GM18508 (cell line): Measurements from ENCODE around the gene ARRDC1.

ENCODE experiments used
- ATAC-seq: cut with Tn5 transposase; IDR thresholded peaks from one replicate; pipeline ENCODE4 v1.9.1; 2021; ENCODE audit warnings: moderate number of reproducible peaks; ENCODE audit not compliant: insufficient read depth, unreplicated experiment

Gene ARRDC1

DNA sequence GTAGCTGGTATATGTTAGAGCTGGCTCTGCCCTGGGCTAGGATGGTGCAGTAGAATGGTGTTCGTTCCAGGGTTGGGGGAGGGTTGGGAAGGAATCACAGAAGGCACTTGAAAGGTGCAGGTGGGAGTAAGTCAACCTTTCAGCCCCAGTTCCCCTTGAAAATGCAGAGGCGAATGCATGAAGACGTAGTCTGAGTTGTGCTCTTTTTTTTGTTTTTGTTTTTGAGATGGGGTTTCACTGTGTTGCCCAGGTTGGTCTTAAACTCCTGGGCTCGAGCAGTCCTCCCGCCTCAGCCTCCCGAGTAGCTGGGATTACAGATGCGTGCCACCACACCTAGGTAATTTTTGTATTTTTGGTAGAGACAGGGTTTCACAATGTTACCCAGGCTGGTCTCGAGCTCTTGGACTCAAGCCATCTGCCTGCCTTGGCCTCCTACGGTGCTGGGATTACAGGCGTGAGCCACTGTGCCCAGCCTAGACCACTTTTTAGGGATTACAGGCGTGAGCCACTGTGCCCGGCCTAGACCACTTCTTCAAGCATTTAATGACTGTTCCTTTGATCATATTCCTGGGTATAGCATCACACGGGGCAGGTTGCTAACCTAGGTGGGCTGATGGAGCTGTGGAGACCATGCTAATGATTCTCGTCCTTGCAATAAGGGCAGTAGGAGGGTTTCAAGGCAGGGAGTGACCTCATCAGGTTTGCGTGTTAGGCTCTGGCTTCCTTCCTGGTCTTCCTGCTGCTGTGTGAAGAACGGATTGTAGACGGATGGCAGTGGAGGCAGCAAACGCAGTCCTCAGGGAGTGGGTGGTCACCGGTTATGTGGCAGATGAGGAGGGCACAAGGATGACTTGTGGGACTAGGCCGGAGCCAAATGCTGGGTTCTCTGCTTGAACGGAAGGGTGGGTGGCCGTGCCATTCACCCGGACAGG is 27.0 kb downstream of the ARRDC1 start:
- ATAC-seq = no peak

DNA sequence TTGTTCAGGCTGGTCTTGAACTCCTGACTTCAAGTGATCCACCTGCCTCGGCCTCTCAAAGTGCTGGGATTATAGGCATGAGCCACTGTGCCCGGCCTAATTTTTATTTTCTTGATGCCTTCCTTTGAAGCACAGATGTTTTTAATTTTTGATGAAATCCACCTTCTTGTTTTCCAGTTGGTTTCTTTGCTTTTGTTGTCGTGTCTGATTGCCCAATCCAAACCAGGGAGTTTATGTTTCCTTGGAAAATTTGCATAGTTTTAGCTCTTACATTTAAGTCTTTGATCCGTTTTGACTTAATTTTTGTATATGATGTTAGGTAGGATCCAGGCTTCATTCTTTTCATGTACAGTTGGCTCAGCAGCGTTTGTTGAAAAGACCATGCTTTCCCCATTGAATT is 28.5 kb downstream of the ARRDC1 start:
- no peak for ATAC-seq

DNA sequence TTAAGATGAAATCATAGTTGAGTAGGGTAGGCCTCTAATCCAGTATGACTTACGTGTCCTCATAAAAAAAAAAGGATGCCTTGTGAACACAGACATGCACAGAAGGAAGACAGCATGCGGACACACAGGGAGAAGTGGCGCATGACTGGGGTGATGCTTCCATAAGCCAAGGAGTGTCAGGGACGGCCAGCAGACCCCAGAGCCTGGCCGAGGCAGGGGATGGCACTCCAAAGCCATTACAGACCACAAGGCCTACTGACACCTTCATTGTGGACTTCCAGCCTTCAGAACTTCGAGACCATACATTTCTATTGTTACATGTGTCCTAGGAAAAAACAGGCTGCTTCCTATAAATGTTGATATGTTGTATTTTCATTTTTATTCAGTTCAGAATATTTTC is 33.2 kb downstream of the ARRDC1 start:
- ATAC-seq = no peak

DNA sequence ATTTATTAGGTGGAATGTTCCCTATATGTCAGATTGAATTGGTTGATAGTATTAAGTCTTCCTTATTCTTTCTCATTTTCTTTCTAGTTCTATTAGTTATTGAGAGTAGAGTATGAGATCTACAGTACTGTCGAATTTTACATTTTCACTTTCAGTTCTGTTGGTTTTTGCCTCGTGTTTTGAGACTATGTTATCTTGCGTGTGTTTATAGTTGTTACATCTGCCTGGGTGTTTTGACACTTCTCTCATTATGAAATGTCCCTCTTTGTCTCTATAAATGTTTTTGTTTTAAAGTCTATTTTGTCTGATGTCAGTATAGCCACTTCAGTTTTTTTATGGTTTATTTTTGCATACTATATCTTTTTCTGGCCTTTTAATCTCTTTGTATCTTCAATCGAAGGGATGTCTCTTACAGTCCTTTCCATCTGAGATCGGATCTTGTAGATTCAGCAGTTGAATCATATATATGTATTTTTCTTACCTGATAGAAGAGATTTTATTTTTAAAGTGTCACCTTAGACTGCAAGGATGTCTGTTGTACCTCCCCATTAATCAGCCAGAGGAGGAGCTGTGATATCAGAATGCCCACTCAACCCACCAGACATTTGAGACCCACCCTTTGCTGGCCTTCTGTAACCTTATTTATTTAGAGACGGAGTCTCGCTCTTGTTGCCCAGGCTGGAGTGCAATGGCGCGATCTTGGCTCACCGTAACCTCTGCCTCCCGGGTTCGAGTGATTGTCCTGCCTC is 34.0 kb downstream of the ARRDC1 start:
- peak; percentile 48 for ATAC-seq

DNA sequence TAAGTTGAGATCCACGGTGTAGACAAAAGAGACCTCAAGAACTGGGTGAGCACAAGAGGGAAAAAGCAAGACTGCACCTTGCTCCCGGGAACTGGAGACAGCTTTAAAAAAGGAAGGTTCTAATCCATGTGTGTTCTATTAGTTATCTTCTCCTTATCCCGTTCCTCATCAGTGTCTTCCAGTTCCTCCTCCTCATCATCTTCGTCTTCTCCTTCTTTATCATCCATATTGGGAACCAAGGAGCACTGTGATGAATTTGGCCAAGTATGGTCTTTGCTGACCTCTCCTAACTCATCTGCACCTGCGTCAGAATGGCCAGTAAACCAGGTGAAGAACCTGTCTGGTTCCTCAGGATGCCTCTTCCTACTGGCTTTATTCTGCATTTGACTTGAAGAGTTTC is 35.4 kb downstream of the ARRDC1 start:
- ATAC-seq = no peak

DNA sequence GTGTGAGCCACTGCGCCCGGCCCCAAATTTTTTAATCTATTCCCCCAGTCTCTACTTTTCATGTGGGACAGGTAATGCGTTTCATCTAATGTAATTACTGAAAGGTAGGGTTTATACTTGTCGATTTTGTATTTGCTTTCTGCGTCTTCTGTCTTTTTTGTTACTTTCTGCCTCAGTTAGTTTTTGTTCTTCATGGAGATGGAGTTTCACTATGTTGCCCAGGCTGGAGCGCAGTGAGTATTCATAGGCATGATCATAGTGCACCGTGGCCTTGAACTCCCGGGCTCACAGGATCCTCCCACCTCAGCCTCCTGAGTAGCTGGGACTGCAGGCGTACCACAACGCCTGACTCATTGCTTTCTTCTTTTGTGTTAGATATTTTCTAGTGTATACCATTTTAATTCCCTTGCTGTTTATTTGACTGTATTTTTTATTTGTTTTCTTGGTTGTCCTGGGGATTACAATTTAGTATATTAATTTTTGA is 36.7 kb downstream of the ARRDC1 start:
- no peak for ATAC-seq

DNA sequence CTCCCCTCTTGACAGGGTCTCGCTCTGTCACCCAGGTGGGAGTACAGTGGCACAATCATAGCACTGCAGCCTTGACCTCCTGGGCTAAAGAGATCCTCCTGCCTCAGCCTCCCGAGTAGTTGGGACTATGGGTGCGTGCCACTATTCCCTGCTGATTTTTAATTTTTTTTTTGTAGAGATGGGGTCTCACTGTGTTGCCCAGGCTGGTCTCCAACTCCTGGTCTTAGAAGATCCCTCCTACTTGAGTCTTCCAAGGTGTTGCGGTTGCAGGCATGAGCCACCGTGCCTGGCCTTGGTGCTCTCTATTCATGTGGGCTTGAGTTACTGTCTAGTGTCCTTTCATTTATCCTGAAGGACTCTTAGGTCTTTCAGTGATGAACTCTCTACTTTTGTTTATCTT is 37.4 kb downstream of the ARRDC1 start:
- no peak for ATAC-seq

DNA sequence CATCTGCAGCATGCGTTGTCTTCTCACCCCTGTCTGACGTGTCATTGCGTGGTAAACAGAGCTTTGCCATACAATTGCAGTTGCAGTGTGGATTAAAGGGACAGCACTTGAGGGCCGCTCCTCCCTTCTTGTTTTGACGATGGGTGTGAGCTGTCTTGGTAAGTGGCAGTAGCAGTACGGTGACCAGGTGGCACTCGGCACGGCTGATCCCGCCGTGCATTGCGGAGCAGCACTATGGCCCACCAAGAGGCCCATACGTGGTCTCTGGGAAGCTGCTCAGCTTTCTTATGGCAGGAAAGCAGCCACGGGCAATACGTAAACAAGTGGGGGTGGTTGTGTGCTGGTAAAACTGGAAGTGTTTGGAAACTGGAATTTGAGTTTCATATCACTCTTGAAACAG is 38.4 kb downstream of the ARRDC1 start:
- ATAC-seq = no peak

DNA sequence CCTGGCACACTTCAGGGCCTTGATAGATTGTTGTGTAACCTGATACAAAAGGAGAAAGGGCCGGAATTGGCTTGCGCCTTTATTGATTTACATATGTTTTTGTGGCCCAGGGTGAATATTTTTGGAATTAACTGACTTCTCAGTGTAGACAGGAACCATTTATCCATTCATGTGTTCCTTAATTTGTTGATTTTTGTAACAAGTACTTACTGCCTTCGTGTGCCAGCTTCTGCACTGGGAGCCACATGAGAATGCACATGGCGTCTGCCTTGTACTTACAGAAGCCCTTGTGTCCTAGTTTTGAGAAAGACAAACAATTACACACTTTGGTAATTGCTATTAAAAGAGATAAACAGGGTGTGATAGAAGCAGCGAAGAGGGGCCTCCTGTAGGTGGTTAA is 39.7 kb downstream of the ARRDC1 start:
- ATAC-seq = no peak

DNA sequence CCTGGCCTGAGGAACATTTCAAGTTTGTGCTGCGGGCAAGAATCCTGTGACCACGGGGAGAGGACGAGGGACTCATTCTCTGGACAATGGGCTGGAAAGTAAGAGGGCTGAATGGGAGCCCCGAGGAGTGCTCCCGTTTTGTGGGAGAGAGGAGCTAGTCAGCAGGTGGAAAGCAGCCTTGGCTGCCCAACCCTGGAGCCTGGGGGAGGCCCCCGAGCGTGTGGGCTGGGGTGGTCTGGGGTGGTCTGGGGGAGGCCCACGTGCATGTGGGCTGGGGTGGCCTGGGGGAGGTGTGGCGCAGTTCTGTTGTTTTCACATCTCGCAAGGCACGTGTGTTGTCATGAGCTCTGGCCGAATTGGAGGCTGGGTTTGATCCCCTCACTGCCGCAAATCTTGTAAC is 40.9 kb downstream of the ARRDC1 start:
- ATAC-seq = no peak

DNA sequence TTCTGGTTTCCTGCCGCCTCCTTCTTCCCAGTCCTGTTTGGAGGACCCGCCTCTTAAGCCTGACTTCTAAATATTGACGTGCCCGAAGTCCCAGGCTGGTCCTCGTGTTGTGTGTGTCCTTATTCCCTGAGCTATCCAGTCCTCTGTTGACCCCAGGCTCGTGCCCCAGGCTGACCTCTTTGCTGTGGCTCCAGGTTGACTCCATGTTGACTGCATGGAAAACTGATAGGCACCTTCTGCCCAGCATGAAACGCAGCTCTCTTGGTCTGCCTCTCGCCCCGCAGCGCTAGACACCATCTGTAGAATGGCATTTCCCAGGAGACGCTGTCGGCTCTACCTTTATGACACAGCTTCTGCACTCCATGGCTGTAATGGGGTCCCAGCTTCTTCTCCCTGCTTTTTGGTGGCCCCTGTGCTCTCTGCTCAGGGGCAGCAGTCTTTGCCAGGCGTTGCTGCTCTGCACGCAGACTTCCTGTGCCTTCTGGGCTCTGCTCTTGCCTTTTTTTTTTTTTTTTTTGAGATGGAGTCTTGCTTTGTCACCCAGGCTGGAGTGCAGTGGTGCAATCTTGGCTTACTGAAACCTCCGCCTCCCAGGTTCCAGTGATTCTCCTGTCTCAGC is 41.7 kb downstream of the ARRDC1 start:
- no peak for ATAC-seq

DNA sequence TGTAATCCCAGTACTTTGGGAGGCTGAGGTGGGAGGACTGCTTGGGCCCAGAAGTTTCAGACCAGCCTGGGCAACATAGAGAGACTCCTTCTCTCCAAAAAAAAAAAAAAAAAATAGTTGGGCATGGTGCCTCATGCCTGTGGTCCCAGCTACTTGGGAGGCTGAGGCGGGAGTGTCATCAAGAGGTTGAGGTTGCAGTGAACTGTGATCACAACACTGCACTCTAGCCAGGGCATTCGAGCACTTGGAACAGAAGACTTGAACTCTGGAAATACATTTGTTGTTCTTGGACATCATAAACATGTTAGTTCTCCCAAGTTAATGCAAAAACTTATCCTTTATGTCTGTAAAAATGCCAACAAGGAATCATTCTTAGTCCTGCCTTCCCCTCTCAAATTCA is 42.9 kb downstream of the ARRDC1 start:
- ATAC-seq = no peak

DNA sequence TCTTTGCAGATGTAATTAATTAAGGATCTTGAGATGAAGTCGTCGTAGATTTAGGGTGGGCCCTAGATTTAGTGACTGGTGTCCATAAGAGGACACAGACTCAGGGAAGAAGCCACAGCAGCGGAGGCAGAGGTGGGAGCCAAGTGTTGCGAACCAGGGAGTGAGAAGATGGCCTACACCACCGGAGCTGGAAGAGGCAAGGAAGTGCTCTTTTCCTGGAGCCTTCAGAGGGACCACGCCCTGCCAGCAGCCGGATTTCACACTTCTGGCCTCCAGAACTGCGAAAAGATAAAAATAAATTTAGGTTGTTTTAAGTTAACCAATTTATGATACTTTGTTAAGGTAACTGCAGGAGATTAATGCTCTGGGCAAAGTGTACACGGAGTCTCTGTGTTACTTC is 44.1 kb downstream of the ARRDC1 start:
- ATAC-seq = no peak

DNA sequence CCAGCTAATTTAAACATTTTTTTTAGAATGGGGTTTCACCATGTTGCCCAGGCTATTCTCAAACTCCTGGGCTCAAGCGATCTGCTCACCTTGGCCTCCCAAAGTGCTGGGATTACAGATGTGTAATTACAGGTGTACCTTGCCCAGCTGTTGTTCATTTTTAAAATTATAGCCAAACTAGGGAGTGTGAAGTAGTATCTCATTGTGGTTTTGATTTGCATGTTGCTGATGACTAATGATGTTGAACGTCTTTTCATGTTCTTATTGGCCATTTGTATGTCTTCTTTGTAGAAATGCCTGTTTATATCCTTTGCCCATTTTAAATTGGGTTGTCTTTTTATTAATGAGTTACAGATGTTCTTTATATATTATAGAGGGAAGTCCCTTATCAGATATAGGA is 44.8 kb downstream of the ARRDC1 start:
- ATAC-seq = no peak

DNA sequence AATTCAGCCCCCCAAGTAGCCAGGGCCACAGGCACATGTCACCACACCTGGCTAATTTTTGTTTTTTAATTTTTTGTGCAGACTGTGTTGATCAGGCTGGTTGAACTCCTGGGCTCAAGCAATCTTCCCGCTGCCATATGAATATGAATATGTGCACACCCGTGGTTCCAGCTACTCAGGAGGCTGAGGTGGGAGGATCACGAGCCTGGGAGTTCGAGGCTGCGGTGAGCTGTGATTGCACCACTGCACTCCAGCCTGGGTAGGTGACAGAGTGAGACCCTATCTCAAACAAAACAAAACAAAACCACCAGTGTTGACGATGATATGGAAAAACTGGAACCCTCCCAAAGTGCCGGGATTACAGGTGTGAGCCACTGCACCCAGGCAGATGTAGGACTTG is 45.3 kb downstream of the ARRDC1 start:
- ATAC-seq = no peak

DNA sequence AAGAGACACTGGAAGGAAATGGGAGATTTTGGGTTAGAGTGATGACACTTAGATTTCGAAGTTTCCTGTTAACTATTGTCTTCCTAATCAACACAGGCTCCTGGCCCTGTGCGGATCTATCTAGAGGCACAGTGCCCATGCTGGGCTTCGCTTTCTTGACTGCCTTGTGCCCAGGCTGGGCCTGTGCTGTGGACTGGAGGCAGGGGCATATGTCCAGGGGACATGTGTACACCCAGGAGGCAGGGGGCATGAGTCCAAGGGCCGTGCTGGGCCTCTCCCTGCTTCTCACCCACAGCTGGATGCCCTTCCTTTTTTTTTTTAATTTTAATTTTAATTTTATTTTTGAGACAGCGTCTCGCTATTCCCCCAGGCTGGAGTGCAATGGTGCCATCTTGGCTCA is 50.9 kb downstream of the ARRDC1 start:
- no peak for ATAC-seq

DNA sequence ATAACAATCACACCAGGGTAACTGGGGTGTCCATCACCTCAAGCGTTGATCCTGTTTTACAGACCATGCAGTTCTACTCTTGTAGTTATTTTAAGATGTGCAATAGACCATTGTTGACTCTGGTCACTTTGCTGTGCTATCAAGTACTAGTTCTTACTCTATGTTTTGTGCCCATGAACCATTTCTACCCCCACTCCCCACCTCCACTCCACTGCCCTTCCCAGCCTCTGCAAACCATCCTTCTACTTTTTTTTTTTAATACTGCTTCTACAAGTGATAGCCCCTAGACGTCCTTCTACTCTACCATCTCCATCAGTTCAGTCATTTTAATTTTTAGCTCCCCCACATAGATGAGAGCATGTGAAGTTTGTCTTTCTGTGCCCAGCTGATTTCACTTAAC is 52.1 kb downstream of the ARRDC1 start:
- ATAC-seq = no peak

DNA sequence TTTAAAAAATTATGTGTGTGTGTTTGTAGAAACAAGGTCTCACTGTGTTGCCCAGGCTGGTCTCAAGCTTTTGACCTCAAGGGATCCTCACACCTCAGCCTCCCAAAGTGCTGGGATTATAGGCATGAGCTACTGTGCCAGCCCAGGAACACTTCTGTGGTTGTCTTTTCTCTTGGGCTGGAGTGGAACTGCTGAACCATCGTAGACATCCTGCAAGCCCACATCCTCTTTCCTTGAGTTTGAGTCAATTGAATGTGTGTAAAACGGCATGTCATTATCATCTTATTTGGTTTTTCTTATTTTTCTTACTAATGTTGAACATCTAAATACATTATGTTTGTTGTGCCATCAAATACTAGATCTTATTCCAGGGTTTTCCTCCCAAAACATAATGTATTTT is 53.3 kb downstream of the ARRDC1 start:
- ATAC-seq = no peak

DNA sequence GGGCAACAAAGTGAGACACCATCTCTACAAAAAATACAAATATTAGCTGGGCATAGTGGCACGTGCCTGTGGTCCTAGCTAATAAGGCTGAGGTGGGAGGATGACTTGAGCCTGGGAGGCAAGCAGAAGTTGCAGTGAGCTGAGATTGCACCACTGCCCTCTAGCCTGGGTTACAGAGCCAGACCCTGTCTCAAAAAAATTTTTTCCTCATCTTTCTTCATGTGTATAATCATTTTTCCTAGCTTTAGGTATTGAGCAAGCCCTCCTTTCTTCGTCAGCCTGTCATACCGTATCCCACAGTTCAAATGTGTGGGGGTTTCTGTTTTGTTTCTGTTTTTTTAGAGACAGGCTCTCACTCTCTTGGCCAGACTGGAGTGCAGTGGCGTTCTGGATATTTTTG is 54.7 kb downstream of the ARRDC1 start:
- ATAC-seq = no peak

DNA sequence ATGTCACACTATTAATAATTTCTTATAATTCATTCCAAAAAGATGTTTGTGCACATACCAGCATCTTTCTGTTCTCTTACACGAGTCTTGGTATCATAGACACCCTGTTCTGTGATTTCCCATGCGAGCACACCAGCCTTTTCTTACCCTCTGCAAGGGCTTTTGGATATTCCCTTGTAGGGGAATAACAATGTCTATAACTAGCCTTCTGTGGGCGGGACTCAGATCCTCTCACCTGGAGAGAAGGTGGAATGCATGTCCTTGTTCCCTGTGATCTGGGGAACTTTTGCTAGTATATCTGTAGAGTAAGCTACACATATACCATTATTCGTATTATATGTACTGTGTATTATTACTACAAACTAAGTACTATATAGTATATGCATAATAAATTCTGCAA is 58.1 kb downstream of the ARRDC1 start:
- no peak for ATAC-seq

DNA sequence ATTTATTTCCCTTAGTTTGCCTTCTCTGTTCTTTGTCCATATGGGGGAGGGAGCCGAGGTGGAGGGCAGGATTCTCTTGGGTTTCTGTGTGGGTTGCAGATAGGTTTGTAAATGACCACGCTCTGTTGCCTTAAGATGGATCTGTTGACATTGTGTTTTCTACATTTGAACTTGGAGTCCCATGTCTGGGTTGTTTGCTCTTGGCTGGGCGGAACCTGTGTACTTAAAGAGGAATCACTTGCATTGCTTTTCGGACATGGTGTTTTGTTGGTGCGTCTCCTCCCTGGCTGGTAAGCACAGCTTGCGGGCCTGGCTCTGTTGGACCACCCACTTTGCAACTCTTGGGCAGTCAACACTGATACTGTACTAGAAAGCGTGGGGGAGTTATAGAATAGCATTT is 59.2 kb downstream of the ARRDC1 start:
- no peak for ATAC-seq
